T-helper 2 cell treated with Interferon-gamma antibody and Interleukin-4, amounts not matched to agents 5 μg/mL and 100 μg/mL, for 36 hours (primary cell): ENCODE data around the gene TMEM109.
A peak's percentile ranks its signal among the peaks of the same experiment; 100 is the strongest.
"Not testable (repeated sequence)": the region's sequence is repeated elsewhere in the genome, so short reads cannot be mapped to it uniquely, and the experiment has no call there.

Experiments
- DNase-seq: peaks from one replicate; pipeline ENCODE4 v3.0.0; 2021; ENCODE audit warnings: low spot score
- H3K27ac Mint-ChIP-seq: one replicate; pipeline ENCODE4 v1.8.0; 2021; ENCODE audit warnings: mild to moderate bottlenecking, mixed read lengths
- H3K27me3 Mint-ChIP-seq: one replicate; pipeline ENCODE4 v1.8.0; 2021; ENCODE audit warnings: low read depth, mixed read lengths
- H3K36me3 Mint-ChIP-seq: one replicate; pipeline ENCODE4 v1.8.0; 2021; ENCODE audit warnings: low read depth, mixed read lengths
- H3K4me1 Mint-ChIP-seq: one replicate; pipeline ENCODE4 v1.8.0; 2021; ENCODE audit warnings: low read depth, mixed read lengths
- H3K4me3 Mint-ChIP-seq: one replicate; pipeline ENCODE4 v1.8.0; 2022; ENCODE audit warnings: mild to moderate bottlenecking, moderate library complexity, mixed read lengths
- H3K9me3 Mint-ChIP-seq: one replicate; pipeline ENCODE4 v1.8.0; 2021; ENCODE audit warnings: mixed read lengths

The TMEM109 gene

GRCh38 chr11:60895687-60896086, 18.3 kb upstream of the TMEM109 start:
- Mint-ChIP-seq H3K9me3 (no peaks in the 10 kb centered on the region), H3K4me3 (no peak overlapping the region), H3K36me3 (peaks cover 68% of the 10 kb centered on the region), H3K4me1 (peaks cover 2% of the 10 kb centered on the region), H3K27me3 (no peaks in the 10 kb centered on the region), H3K27ac (no peak overlapping the region)
- DNase-seq = no peak

- Mint-ChIP-seq H3K4me1 (peaks cover 2% of the 10 kb centered on the region), H3K27ac (no peak overlapping the region)
Observed at GRCh38 chr11:60897496-60897895, 16.5 kb upstream of the TMEM109 start.

GRCh38 chr11:60899046-60899936, 14.7 kb upstream of the TMEM109 start:
- H3K27me3 Mint-ChIP-seq = no peaks in the 10 kb centered on the region
- H3K36me3 Mint-ChIP-seq = peaks cover 73% of the 10 kb centered on the region
- peaks cover 6% of the 10 kb centered on the region for H3K4me1 Mint-ChIP-seq
- no peak overlapping the region for H3K27ac Mint-ChIP-seq
- no peak for DNase-seq
- H3K9me3 Mint-ChIP-seq = no peaks in the 10 kb centered on the region
- H3K4me3 Mint-ChIP-seq = no peak overlapping the region

More at GRCh38 chr11:60897496-60897895, 16.5 kb upstream of the TMEM109 start:
- no peaks in the 10 kb centered on the region for H3K27me3 Mint-ChIP-seq
- no peak overlapping the region for H3K4me3 Mint-ChIP-seq
- no peaks in the 10 kb centered on the region for H3K9me3 Mint-ChIP-seq
- peaks cover 70% of the 10 kb centered on the region for H3K36me3 Mint-ChIP-seq
- DNase-seq = no peak

- Mint-ChIP-seq H3K4me1 (peaks cover 8% of the 10 kb centered on the region), H3K27ac (no peak overlapping the region), H3K4me3 (no peak overlapping the region), H3K27me3 (no peaks in the 10 kb centered on the region), H3K9me3 (no peaks in the 10 kb centered on the region), H3K36me3 (peaks cover 70% of the 10 kb centered on the region)
- DNase-seq = no peak
Observed at GRCh38 chr11:60899977-60900376, 14.0 kb upstream of the TMEM109 start.

GRCh38 chr11:60900673-60901404, 13.1 kb upstream of the TMEM109 start:
- Mint-ChIP-seq H3K27me3 (no peaks in the 10 kb centered on the region), H3K36me3 (peaks cover 69% of the 10 kb centered on the region), H3K27ac (no peak overlapping the region), H3K4me1 (peaks cover 15% of the 10 kb centered on the region), H3K4me3 (no peak overlapping the region), H3K9me3 (no peaks in the 10 kb centered on the region)
- DNase-seq = no peak

- Mint-ChIP-seq H3K9me3 (no peaks in the 10 kb centered on the region), H3K27me3 (no peaks in the 10 kb centered on the region), H3K27ac (no peak overlapping the region), H3K4me1 (peaks cover 23% of the 10 kb centered on the region), H3K36me3 (peaks cover 59% of the 10 kb centered on the region), H3K4me3 (no peak overlapping the region)
- DNase-seq = no peak
Observed at GRCh38 chr11:60902625-60903024, 11.3 kb upstream of the TMEM109 start.

- Mint-ChIP-seq H3K27ac (peak overlapping the region; percentile 91), H3K4me1 (peaks cover 26% of the 10 kb centered on the region), H3K9me3 (no peaks in the 10 kb centered on the region), H3K36me3 (peaks cover 37% of the 10 kb centered on the region), H3K27me3 (peaks cover 15% of the 10 kb centered on the region), H3K4me3 (peak overlapping the region; percentile 93)
- no peak for DNase-seq
Observed at GRCh38 chr11:60905047-60905446, 8.9 kb upstream of the TMEM109 start.

GRCh38 chr11:60905551-60906113, 8.3 kb upstream of the TMEM109 start:
- Mint-ChIP-seq H3K27me3 (peaks cover 15% of the 10 kb centered on the region), H3K4me1 (peaks cover 26% of the 10 kb centered on the region), H3K4me3 (peak overlapping the region; percentile 93), H3K9me3 (no peaks in the 10 kb centered on the region), H3K36me3 (peaks cover 31% of the 10 kb centered on the region), H3K27ac (peak overlapping the region; percentile 91)
- DNase-seq = peak; percentile 15

- Mint-ChIP-seq H3K27ac (peak within 1 kb of the TSS; percentile 91), H3K36me3 (peaks cover 25% of the 10 kb centered on the region), H3K27me3 (peaks cover 15% of the 10 kb centered on the region), H3K4me1 (peaks cover 26% of the 10 kb centered on the region), H3K4me3 (peak within 1 kb of the TSS; percentile 93), H3K9me3 (no peaks in the 10 kb centered on the region)
- peak; percentile 98 for DNase-seq
Observed at GRCh38 chr11:60906132-60906972, 7.6 kb upstream of the TMEM109 start, which contains the start of gene PRPF19. Gene PRPF19, minus strand, starts transcription at chr11:60906585. Its CDS starts 203 bp downstream, at chr11:60906382.

GRCh38 chr11:60908803-60909202, 5.2 kb upstream of the TMEM109 start:
- H3K36me3 Mint-ChIP-seq = peaks cover 10% of the 10 kb centered on the region
- H3K9me3 Mint-ChIP-seq = no peaks in the 10 kb centered on the region
- no peak overlapping the region for H3K27ac Mint-ChIP-seq
- DNase-seq = no peak
- H3K27me3 Mint-ChIP-seq = peaks cover 15% of the 10 kb centered on the region
- no peak overlapping the region for H3K4me3 Mint-ChIP-seq
- H3K4me1 Mint-ChIP-seq = peaks cover 34% of the 10 kb centered on the region

GRCh38 chr11:60909680-60910280, 4.2 kb upstream of the TMEM109 start:
- H3K4me1 Mint-ChIP-seq = peaks cover 28% of the 10 kb centered on the region

GRCh38 chr11:60910281-60910687, 3.7 kb upstream of the TMEM109 start:
- peaks cover 28% of the 10 kb centered on the region for H3K4me1 Mint-ChIP-seq
- no peak overlapping the region for H3K27ac Mint-ChIP-seq
- no peak overlapping the region for H3K4me3 Mint-ChIP-seq

More at GRCh38 chr11:60909680-60910280, 4.2 kb upstream of the TMEM109 start:
- not testable (repeated sequence) for H3K27ac Mint-ChIP-seq, H3K9me3 Mint-ChIP-seq, DNase-seq, H3K36me3 Mint-ChIP-seq, H3K4me3 Mint-ChIP-seq
- peaks cover 15% of the 10 kb centered on the region for H3K27me3 Mint-ChIP-seq

More at GRCh38 chr11:60910281-60910687, 3.7 kb upstream of the TMEM109 start:
- H3K36me3 Mint-ChIP-seq = peaks cover 3% of the 10 kb centered on the region
- peaks cover 15% of the 10 kb centered on the region for H3K27me3 Mint-ChIP-seq
- H3K9me3 Mint-ChIP-seq = no peaks in the 10 kb centered on the region
- DNase-seq = no peak
